ENCODE results near the gene RAB20.

- TF ChIP-seq POLR2A (IDR thresholded peaks at IDR 0.05; ENCODE audit: control extremely low read depth in 1 of 2, low read depth in 2 of 2, low read length in 2 of 2) (no peak), CHD2 (IDR thresholded peaks at IDR 0.05; ENCODE audit: low read length) (no peak), ZNF274 (IDR thresholded peaks at IDR 0.05; ENCODE audit: borderline replicate concordance, extremely low read depth, low read length) (no peak), SUZ12 (IDR thresholded peaks at IDR 0.05; ENCODE audit: low read length) (no peak), GABPA (IDR thresholded peaks at IDR 0.05; ENCODE audit: borderline replicate concordance, insufficient read depth, low read length) (no peak), EZH2 (IDR thresholded peaks at IDR 0.05; ENCODE audit: low read depth, low read length, severe bottlenecking) (no peak), CTCF (IDR thresholded peaks at IDR 0.05; ENCODE audit: control extremely low read depth in 1 of 3, insufficient read depth in 1 of 3, low read depth in 1 of 3, low read length in 3 of 3) (no peak)
Observed at GRCh38 chr13:110500341-110500740, 61.2 kb downstream of the RAB20 start.
